Inflammatory macrophage (primary cell): ENCODE data around the gene ELMOD2.

Experiments used
- DNase-seq, 2 donors: peaks; one replicate each; pipeline ENCODE4 v3.0.0-alpha.2; 2020 to 2022

Gene ELMOD2

GRCh38 chr4:140581078-140581477, 57.1 kb downstream of the ELMOD2 start:
- no peak for DNase-seq

DNA sequence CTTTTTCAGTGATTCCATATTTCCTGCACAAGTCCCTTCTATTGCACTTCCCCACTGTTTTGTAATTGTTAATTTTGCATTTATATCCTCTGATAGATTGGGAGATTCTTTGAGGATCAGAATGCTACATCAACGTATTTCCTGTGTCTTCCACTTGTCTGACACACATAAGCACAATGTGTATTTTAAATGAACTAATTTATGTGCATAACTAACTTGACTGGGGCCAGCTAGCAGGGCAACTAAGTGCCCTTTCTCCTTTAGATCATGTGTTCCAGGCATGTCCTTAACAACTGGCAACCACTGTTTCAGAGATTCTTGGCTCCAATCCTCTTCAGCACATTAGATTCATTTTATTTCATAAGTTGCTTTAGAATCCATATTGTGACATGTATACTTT, 60.5 kb downstream of the ELMOD2 start:
- no peak for DNase-seq

DNA sequence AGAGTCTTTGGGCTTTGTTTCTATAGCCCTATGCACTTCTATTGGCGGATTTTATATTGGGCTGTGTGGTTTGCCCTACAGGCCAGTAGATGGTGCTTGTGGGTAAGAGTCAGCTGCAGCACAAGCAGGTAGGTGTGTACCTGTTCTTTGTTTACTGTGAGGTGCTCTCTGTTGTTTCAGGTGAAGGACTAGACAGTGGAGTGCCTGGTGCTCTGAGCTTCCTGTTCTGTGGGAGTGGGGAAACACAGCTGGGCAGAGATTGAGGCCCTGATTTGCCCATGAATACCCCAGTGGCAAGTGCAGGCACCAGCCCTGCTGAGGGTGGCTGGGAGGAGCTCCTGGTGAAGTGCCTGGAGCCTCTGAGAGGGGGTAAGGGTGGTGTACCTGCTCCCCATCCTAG, 71.1 kb downstream of the ELMOD2 start:
- no peak for DNase-seq

- DNase-seq, result no peak
Observed at GRCh38 chr4:140600408-140600807, 76.4 kb downstream of the ELMOD2 start.

DNA sequence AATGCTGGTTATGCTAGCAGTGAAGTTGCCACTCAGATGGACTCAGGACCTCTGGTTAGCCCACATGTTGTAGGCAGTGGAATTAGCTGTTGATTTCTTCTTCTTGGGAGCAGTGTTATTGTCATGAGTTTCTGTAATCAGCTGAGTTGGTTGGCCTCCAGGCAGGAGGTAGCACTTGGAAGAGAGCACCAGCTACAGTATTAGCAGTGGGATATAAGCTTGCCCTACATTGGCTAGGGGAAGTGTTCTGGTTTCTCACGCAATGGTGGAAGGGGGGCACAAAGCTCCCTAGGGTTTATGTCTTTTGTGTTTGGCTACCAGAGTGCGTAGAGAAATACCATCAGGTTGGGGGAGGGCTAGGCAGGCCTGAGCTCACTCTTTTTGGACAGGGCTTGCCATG, 78.7 kb downstream of the ELMOD2 start:
- DNase-seq, result no peak

DNA sequence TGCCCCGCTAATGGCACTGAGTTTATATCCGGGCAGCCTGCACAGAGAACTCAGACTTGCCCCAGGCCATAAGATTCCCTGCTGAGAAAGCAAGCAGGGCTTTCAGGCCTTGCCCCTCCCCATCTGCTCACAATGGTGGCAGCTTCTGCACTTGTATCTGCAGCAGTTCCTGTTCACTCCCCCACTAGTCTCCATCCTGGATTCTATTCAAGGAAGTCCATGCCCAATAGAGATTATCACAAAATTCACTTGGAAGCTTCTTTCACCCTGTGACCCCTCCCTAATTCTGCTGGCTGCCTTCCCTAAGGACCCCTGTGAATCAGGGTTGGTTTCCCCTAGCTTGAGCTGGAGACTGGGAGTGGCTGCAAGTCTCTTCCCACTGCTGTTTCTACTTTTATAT, 79.3 kb downstream of the ELMOD2 start:
- no peak for DNase-seq
